Omental fat pad (tissue), 4 donors: ENCODE measurements around the gene BDKRB2. TPM values are rescaled to one million over a fixed set of nuclear protein-coding genes. Genes with fewer than 3 reads are reported as not detected.

Experiments used
- ATAC-seq: fragments of 150-250 bp; one replicate; pipeline ENCODE4 v1.9.1; 2016; ENCODE audit warnings: mild to moderate bottlenecking, moderate library complexity; ENCODE audit not compliant: low FRiP score
- DNase-seq: peaks from one replicate; pipeline ENCODE4 v3.0.0-alpha.2; 2019; ENCODE audit warnings: low spot score
- total RNA-seq, 4 donors: library from RNA; depleted of rRNA; stranded (reverse); fragments of >200 nt; gene quantifications; one replicate each; pipeline ENCODE4 v1.1.0, GENCODE V29; 2016
- TF ChIP-seq, protein P1 (sequence below), 3 donors: fragments of 450-650 bp; IDR thresholded peaks; one replicate each; pipeline ENCODE4 v1.5.1; 2016 to 2017; ENCODE audit warnings: antibody characterized with exemption in 3 of 3, mild to moderate bottlenecking in 3 of 3, moderate library complexity in 2 of 3

Gene BDKRB2
- total RNA-seq, 4 donors from 2014 or later, result 4.0 to 28.0 (median 12.1) TPM

DNA sequence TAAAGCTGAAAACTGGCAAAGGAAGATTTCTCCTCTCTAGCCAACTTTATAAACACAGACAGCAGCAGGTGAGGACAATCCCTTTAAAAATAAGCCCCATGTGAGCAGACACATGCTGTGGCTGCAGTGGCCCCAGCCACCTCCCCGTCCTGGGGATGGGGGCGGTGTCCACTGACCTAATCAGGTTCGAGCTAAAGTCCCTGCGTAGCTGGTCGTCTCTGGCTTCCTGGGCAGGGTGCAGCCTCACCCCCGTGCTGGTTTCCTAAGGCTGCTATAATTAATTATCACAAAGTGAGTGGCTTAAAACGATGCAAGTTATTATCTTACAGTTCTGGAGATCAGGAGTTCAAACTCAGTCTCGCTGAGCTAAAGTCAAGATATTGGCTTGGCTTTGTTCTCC is 52.4 kb downstream of the BDKRB2 start:
- TF ChIP-seq, protein P1, sequence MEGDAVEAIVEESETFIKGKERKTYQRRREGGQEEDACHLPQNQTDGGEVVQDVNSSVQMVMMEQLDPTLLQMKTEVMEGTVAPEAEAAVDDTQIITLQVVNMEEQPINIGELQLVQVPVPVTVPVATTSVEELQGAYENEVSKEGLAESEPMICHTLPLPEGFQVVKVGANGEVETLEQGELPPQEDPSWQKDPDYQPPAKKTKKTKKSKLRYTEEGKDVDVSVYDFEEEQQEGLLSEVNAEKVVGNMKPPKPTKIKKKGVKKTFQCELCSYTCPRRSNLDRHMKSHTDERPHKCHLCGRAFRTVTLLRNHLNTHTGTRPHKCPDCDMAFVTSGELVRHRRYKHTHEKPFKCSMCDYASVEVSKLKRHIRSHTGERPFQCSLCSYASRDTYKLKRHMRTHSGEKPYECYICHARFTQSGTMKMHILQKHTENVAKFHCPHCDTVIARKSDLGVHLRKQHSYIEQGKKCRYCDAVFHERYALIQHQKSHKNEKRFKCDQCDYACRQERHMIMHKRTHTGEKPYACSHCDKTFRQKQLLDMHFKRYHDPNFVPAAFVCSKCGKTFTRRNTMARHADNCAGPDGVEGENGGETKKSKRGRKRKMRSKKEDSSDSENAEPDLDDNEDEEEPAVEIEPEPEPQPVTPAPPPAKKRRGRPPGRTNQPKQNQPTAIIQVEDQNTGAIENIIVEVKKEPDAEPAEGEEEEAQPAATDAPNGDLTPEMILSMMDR (IDR thresholded peaks at IDR 0.05), result no peak
- no peak for DNase-seq
- ATAC-seq, result no peak

DNA sequence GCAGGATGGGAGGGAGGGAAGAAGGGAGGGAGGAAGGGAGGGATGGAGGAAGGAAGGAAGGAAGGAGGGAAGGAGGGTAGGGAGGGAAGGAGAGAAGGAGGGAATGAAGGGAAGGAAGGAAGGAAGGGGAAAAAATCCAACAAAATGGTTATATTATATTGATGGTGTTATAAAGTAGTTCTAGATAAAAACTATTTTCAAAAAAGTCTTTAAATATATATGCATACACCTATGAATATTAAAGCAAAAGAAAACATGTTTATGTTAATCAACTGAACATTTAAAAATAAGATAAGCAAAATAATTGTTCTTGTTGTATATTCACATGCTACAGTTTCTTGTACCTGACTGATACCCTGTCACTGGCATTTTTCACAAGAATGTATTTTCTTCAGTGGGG is 53.3 kb downstream of the BDKRB2 start:
- no peak for ATAC-seq
- TF ChIP-seq, protein P1 (IDR thresholded peaks at IDR 0.05), result no peak

DNA sequence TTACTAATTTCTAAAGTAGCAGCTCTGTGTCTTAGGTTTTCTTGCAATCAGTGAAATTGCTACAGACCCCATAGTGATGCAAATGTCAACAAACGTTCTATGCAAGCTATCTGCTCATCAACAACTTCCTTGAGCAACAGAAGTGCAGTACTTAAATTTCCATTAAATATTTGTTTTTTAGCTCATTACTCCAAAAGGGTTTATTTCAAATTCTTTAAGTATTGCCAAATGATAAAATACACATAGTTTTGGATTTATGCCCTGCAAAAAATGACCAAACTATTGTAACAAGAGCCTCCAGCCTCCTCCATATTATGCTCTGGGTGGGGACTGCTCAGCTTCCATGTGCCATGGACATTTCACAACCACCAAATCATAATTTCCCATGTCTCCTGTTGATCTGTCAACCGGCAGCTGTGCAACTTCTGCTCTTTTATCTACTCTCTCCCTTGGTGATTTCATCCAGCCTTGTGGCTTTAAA is 55.7 kb downstream of the BDKRB2 start:
- ATAC-seq, result no peak
- no peak for DNase-seq
- TF ChIP-seq, protein P1 (IDR thresholded peaks at IDR 0.05), result no peak

More for the DNA sequence above, 53.3 kb downstream of the BDKRB2 start:
- no peak for DNase-seq

DNA sequence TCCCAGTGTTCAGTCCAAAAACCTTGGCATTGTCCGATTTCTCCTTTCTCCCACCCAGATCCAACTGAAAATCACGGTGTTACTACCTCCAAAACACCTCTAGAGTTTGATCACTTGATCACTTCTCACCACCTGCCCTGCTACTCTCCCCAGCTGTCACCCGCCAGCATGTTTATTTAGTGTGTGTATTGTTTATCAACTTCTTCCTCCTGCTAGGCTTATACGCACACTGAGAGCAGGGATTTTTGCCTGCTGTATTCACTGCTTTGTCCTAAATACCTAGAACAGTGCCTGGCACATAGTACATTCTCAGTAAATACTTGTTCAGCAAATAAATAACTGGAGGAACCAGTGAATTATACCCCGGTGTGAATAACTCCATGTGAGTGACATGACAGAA is 56.4 kb downstream of the BDKRB2 start:
- DNase-seq, result no peak
- TF ChIP-seq, protein P1 (IDR thresholded peaks at IDR 0.05), result no peak
- ATAC-seq, result no peak

DNA sequence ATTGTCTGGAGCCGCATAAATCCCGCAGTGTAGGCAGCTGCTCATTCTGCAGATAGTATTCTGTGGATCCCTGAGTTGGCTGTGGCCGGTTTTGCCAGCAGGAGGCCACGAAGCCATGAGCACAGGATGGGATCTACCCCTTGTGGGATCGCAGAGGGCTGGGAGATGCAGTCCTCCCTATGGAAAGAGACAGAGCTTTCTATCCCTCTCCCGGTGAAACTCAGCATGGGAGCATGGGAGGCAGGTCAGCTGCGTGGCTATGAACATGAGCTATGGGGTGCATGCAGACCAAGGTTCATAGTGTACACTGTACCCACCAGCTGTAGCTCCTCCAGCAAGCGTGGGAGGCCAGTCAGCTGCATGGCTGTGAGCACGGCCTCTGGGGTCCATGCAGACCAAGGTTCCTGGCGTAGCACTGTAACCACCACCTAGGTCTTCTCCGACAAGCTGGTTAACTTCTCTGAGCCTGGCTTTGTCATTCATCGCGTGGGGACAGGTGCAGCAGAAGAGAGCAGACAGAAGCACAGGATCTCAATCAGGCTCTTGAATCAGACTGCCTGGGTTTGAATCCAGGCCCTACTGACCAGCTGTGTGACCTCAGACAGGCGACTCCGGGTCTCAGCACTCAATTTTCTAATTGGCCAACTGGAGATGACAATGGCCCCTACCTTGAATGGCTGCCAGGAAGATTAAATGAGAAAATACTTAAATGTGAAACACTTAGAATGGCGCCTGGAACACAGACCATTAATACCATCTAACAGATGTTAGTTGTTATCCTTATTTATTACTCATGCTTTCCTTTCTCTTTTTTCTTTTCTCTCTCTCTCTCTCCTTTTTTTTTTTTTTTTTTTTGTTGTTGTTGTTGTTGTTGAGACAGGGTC is 57.4 kb downstream of the BDKRB2 start:
- TF ChIP-seq, protein P1 (IDR thresholded peaks at IDR 0.05), result no peak
- ATAC-seq (no peak), DNase-seq (no peak)

DNA sequence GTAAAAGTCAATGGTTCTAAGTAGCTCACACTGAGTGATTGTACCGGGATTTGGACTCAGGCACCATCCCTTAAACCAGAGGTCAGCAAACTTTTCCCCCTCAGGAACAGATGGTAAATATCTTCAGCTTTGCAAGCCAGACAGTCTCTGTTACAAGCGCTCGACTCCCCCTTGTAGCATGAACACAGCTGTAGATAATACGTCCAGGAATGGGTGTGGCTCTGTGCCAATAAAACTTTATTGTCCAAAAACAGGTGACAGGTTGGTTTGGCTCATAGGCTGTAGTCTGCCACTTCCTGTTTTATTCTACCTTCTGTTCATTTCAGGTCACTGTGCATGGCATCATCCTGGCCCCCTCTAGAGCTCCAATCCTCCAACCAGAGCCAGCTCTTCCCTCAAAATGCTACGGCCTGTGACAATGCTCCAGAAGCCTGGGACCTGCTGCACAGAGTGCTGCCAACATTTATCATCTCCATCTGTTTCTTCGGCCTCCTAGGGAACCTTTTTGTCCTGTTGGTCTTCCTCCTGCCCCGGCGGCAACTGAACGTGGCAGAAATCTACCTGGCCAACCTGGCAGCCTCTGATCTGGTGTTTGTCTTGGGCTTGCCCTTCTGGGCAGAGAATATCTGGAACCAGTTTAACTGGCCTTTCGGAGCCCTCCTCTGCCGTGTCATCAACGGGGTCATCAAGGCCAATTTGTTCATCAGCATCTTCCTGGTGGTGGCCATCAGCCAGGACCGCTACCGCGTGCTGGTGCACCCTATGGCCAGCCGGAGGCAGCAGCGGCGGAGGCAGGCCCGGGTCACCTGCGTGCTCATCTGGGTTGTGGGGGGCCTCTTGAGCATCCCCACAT is 58.9 kb downstream of the BDKRB2 start:
- DNase-seq (no peak), ATAC-seq (no peak)
- TF ChIP-seq, protein P1 (IDR thresholded peaks at IDR 0.05), result no peak
